ENCODE results near the gene TMEM150A. TPM values are rescaled to one million over a fixed set of nuclear protein-coding genes. Genes with fewer than 3 reads are reported as not detected.
A peak's percentile ranks its signal among the peaks of the same experiment; 100 is the strongest.

TMEM150A gene
- total and polyA plus RNA-seq, 2 of the 13 experiments (the other 11 are each of a cell fraction or from before 2014, with no cell fraction given) = 30.1 to 70.4 TPM

DNA sequence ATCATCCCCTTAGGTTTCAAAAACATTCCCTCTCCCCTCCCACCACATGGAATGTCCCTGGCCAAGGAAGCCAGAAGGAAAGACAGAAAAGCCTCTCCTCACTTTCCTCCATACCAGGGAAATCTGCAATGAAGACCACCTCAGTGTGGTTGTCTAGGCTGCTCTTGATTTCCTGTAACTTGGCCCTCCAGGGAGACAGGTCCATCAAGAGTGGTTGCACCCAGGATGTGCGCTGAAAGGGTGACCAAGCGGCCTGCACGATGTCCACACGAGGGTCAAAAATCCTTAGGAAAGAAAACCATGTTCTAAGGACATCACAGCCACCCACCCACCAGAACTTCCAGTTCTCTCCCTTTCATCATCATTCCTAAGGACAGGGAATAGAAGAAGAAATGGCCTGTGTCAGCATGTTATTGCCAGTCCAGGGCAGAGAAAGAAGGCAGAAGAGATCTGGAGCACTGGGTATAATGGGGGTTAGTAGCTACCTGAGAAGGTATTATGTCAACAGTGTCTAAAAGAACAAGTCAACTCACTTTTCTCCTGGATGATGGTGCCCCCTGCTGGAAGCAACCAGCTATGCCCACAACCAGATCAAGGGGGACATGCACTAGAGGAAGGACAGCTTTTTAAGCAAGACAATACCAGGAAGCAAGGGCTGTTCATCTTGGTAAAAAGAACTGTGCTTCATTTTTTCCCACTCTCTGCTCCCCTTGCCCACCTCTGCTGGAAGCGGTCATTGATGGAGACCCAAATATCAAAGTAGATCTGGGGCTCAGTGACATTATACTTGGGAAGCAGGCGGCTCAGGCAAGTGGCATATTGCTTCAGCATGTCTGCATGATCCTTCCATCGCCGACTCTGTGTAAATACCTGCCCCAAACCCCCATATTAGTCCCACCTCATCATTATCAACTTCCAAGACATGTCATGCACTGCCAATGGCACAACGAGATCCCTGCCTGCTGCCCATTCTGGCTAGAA, 50.5 kb downstream of the TMEM150A start (continued):
- TF ChIP-seq, protein P1, sequence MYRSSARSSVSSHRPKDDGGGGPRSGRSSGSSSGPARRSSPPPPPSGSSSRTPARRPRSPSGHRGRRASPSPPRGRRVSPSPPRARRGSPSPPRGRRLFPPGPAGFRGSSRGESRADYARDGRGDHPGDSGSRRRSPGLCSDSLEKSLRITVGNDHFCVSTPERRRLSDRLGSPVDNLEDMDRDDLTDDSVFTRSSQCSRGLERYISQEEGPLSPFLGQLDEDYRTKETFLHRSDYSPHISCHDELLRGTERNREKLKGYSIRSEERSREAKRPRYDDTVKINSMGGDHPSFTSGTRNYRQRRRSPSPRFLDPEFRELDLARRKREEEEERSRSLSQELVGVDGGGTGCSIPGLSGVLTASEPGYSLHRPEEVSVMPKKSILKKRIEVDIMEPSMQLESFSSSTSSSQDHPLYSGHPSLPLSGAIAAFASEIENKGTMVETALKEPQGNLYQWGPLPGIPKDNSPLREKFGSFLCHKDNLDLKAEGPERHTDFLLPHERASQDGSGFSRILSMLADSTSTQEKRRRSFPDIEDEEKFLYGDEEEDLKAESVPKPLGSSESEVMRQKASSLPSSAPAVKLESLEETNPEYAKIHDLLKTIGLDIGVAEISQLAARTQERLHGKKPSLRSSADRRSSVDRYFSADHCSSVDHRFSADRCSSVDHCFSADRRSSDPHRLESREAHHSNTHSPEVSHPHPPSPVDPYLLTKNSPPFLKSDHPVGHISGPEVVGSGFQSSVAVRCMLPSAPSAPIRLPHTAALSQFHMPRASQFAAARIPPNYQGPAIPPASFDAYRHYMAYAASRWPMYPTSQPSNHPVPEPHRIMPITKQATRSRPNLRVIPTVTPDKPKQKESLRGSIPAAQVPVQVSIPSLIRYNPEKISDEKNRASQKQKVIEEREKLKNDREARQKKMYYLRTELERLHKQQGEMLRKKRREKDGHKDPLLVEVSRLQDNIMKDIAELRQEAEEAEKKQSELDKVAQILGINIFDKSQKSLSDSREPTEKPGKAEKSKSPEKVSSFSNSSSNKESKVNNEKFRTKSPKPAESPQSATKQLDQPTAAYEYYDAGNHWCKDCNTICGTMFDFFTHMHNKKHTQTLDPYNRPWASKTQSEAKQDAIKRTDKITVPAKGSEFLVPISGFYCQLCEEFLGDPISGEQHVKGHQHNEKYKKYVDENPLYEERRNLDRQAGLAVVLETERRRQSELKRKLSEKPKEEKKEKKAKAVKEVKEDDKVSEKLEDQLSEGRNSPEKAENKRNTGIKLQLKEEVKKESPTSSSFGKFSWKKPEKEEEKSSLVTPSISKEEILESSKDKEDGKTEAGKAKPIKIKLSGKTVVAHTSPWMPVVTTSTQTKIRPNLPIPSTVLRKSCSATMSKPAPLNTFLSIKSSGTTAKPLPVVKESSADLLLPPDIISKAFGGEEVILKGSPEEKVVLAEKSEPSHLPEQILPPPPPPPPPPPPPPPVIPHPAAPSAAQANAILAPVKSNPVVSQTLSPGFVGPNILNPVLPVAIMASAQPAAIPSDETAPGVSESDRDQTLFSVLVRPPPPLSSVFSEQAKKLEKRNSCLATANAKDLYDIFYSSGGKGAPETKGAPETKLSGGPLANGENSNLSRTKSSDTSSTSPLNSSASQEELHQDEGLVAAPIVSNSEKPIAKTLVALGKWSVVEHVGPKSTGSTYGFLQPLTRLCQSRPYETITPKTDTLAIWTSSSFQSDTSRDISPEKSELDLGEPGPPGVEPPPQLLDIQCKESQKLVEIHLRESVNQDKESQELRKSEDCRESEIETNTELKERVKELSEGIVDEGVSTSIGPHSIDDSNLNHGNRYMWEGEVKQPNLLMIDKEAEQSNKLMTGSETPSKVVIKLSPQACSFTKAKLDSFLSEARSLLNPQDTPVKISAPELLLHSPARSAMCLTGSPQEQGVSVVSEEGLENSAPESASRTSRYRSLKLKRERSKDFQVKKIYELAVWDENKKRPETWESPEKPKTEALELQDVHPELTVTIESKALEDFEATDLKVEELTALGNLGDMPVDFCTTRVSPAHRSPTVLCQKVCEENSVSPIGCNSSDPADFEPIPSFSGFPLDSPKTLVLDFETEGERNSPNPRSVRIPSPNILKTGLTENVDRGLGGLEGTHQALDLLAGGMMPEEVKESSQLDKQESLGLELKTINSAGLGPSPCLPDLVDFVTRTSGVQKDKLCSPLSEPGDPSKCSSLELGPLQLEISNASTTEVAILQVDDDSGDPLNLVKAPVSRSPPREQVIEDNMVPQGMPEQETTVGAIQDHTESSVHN (CRISPR knock-in tag; IDR thresholded peaks at IDR 0.05) = no peak
- TF ChIP-seq NR2F1 (CRISPR knock-in tag; IDR thresholded peaks at IDR 0.05) (no peak), ZNF691 (CRISPR knock-in tag; IDR thresholded peaks at IDR 0.05; ENCODE audit: borderline replicate concordance, low read depth) (no peak), SNRNP70 (IDR thresholded peaks at IDR 0.05; ENCODE audit: low read depth, low read length) (no peak), MED8 (CRISPR knock-in tag; IDR thresholded peaks at IDR 0.05; ENCODE audit: insufficient replicate concordance) (no peak), FOXO1 (CRISPR knock-in tag; IDR thresholded peaks at IDR 0.05) (peak; percentile 10; the same call in 1 of the 2 replicates), POGZ (CRISPR knock-in tag; IDR thresholded peaks at IDR 0.05) (no peak), GFI1 (CRISPR knock-in tag; IDR thresholded peaks at IDR 0.05; ENCODE audit: borderline replicate concordance) (no peak)
- TF ChIP-seq, protein P2, sequence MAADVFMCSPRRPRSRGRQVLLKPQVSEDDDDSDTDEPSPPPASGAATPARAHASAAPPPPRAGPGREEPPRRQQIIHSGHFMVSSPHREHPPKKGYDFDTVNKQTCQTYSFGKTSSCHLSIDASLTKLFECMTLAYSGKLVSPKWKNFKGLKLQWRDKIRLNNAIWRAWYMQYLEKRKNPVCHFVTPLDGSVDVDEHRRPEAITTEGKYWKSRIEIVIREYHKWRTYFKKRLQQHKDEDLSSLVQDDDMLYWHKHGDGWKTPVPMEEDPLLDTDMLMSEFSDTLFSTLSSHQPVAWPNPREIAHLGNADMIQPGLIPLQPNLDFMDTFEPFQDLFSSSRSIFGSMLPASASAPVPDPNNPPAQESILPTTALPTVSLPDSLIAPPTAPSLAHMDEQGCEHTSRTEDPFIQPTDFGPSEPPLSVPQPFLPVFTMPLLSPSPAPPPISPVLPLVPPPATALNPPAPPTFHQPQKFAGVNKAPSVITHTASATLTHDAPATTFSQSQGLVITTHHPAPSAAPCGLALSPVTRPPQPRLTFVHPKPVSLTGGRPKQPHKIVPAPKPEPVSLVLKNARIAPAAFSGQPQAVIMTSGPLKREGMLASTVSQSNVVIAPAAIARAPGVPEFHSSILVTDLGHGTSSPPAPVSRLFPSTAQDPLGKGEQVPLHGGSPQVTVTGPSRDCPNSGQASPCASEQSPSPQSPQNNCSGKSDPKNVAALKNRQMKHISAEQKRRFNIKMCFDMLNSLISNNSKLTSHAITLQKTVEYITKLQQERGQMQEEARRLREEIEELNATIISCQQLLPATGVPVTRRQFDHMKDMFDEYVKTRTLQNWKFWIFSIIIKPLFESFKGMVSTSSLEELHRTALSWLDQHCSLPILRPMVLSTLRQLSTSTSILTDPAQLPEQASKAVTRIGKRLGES (CRISPR knock-in tag; IDR thresholded peaks at IDR 0.05; ENCODE audit: borderline replicate concordance) = no peak
- TF ChIP-seq, protein P3, sequence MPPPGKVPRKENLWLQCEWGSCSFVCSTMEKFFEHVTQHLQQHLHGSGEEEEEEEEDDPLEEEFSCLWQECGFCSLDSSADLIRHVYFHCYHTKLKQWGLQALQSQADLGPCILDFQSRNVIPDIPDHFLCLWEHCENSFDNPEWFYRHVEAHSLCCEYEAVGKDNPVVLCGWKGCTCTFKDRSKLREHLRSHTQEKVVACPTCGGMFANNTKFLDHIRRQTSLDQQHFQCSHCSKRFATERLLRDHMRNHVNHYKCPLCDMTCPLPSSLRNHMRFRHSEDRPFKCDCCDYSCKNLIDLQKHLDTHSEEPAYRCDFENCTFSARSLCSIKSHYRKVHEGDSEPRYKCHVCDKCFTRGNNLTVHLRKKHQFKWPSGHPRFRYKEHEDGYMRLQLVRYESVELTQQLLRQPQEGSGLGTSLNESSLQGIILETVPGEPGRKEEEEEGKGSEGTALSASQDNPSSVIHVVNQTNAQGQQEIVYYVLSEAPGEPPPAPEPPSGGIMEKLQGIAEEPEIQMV (CRISPR knock-in tag; IDR thresholded peaks at IDR 0.05; ENCODE audit: low read depth) = no peak
- TF ChIP-seq, protein P4, sequence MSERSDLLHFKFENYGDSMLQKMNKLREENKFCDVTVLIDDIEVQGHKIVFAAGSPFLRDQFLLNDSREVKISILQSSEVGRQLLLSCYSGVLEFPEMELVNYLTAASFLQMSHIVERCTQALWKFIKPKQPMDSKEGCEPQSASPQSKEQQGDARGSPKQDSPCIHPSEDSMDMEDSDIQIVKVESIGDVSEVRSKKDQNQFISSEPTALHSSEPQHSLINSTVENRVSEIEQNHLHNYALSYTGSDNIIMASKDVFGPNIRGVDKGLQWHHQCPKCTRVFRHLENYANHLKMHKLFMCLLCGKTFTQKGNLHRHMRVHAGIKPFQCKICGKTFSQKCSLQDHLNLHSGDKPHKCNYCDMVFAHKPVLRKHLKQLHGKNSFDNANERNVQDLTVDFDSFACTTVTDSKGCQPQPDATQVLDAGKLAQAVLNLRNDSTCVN (CRISPR knock-in tag; IDR thresholded peaks at IDR 0.05; ENCODE audit: borderline replicate concordance) = no peak
